ENCODE data around the gene MAP3K7CL.

Gene MAP3K7CL

DNA sequence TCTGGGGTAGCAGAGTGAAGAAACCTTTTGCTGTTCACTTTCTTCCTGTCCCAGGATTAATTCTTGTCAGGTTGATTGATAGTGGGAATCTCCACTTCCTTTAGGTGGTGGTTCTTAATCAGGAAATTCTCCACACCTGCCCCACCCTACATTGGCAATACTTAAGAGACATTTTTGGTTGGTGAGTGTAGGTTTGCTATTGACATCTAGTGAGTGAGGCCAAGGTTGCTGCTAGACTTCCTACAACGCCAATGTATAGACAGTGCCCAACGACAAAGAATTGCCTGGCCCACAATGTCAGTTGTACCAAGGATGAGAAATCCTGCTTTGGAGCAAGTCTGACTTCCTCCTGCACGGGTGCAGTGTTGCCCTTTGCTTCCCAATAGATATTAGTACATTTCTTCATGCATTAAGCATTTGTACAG is 38.5 kb downstream of the MAP3K7CL start:
- peak; percentile 79 for DNase-seq

DNA sequence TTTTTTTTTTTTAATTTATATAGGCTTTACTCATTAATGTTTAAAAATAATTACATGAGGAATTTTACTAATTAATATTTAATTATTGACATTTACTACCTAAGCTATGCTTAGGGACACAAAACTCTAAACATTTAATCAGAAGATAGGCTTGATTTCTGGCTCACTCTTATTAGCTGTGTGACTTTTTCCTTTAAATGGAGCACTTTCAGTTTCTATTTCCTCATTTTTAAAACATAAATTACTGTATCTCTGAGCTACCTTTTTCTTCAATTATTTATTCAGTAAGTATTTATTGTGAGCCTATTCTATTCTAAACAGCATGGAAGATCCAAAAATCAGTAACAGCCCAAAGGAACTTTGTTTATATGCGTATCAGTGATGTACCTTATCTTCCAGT is 40.5 kb downstream of the MAP3K7CL start:
- DNase-seq: no peak

DNA sequence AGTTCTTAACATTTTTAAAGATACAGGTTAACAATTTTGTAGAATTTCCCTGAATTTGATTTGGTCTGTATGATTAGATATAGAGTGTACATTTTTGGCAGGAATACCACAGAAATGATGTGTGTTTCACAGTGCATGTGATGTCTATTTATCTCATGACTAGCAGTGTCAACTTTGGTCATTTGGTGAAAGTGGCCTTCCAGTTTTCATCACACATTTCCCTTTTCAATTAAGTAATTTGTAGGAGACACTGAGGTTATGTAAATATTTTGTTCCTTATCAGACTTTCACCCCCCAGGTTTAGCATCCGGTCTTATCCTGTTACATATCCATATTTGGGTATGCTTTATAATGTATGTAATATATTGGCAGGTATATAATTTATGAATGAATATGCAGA is 41.8 kb downstream of the MAP3K7CL start:
- DNase-seq: no peak

DNA sequence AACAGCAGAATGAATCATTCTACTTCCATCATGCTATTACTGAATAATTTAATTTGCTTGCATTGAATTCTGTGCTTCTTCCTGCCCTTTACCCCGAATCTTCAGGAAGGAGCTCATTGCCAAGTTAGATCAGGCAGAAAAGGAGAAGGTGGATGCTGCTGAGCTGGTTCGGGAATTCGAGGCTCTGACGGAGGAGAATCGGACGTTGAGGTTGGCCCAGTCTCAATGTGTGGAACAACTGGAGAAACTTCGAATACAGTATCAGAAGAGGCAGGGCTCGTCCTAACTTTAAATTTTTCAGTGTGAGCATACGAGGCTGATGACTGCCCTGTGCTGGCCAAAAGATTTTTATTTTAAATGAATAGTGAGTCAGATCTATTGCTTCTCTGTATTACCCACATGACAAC is 44.2 kb downstream of the MAP3K7CL start:
- no peak for DNase-seq

DNA sequence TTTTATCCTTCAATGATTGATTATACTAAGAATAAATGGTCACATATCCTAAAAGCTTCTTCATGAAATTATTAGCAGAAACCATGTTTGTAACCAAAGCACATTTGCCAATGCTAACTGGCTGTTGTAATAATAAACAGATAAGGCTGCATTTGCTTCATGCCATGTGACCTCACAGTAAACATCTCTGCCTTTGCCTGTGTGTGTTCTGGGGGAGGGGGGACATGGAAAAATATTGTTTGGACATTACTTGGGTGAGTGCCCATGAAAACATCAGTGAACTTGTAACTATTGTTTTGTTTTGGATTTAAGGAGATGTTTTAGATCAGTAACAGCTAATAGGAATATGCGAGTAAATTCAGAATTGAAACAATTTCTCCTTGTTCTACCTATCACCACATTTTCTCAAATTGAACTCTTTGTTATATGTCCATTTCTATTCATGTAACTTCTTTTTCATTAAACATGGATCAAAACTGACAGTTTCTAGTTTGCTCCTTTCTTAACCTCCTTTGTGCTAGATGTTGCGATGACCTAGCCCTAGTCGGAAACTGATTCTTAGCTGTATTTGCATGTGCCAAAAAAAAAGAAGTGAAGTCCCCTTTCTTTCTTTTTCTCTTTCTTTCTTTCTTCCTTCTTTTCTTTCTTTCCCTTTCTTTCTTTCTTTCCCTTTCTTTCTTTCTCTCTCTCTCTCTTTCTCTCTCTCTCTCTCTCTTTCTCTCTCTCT is 45.1 kb downstream of the MAP3K7CL start:
- DNase-seq: no peak

DNA sequence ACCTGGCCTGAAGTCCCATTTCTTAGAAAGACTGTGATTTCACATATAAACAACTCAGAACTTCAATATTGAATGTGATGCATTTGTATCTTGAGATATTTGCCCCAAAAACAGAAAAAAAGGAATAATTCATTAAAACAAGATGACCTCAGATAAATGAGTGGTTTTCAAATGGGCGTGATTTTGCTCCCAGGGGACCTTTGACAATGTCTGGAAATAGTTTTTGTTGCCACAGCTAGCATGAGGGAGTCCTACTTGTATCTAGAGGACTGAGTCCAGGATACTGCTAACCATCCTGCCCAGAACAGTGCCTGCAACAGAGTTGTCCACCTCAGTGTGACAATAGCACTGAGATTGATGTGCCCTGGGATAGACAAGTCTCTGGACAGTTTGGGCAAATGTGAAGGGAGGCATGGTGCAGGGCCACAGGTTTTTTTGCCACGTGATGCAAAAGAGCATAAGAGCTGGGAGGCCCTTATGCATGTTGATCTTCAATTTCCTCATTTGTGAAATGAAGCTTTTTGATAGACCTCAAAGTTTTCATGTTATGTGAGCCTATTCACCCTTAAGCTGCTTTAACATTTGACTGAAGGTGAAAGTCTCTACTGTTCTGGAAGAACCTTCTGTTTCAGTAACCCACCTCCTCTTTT is 46.2 kb downstream of the MAP3K7CL start:
- DNase-seq: no peak

DNA sequence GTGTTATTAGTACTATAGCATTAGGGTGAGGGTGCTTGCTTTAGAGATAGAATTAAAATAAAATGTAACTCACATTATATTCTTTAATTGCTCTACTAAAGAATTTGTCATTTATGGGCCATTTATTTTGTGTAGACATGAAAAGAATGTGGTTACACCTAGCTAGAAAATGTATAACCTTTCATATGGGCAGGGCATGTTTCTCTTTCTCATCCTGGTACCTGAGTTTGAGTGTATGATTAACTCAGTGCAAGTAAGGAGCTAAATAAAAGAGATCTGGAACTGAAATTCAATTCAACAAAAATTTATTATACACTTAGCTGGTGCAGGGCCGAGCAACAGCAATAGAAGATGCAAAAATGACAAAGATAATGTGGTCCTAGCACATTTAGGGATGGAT is 47.4 kb downstream of the MAP3K7CL start:
- DNase-seq: no peak

DNA sequence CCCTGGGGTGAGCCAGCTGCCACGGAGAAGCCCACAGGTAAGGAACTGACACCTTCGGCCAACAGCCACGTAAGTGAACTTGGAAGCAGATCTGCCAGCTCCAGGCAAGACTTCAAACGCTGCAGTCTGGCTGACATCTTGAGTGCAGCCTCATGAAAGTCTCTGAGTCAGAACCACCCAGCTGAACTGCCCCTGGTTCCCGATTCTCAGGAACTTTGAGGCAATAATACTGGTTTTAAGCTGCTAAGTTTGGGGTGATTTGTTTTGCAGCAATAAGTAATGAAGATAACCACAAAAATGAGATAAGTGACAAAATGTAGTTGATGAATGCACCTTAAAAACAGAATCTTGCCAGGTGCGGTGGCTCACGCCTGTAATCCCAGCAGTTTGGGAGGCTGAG is 48.5 kb downstream of the MAP3K7CL start:
- DNase-seq: no peak

DNA sequence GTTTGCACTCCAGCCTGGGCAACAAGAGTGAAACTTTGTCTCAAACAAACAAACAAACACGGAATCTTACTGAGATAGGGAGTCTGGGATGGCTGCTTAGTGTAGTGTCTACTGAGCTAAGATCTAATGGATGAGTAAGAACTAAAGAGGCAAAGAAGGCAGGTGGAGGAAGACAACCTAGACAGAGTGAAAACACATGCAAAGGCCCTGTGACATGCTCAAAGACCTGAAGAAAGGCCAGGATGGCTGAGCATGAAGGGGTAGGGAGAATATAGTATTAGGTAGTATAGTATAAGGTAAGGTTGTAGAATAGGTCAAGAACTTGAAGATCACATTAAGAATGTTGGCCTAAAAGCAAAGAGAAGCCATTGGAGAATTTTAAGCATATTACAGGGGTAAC is 49.1 kb downstream of the MAP3K7CL start:
- DNase-seq: no peak

DNA sequence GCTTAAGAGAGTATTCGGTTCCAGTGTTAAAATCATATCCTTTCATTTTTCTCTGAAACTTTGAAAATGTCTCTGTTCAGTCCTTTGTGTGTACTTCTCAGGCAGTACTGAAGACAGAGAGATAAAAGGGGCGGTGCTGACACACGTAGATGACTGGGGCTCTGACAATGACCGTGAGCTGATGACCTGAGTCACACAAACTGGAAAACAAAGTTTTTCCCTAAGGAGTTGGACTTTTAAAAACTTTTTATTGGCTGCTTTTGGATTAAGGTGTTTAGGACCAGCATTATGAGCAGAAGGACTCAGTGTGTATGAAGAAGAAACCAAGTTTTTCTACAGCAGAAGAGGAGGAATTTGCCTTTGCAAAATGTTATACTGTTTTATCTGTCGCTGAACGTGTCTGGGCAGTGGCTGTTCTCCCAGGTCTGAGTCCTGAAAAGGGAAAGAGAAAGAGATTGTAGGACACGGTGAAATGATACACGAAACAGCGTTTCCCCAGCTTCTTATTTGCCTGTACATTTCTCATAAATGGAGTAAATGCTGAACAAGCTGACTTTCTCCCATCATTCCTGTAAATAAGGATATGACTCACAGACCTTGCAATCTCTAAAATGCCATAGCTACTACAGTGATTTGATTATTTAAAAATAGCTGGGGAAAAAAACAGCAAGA is 51.5 kb downstream of the MAP3K7CL start:
- DNase-seq: peak; percentile 70

DNA sequence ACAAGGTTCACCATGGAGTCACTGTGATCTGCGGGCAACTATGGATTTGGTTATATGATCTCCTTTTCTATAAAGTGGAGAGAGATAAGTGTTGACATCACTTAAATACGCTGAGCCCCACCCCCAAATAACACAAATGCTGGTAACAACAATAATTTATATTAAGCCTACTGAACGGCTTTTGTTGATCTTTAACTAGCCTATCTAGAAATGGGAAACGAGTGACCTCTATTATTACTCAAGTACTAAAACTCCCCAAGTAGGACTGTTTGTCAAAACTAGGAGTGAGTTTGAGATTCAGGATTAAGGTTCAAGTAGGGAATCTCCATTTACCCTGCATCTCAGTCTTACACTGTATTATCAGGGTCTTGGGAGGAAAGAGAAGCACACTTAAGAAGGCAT is 52.2 kb downstream of the MAP3K7CL start:
- DNase-seq: no peak

DNA sequence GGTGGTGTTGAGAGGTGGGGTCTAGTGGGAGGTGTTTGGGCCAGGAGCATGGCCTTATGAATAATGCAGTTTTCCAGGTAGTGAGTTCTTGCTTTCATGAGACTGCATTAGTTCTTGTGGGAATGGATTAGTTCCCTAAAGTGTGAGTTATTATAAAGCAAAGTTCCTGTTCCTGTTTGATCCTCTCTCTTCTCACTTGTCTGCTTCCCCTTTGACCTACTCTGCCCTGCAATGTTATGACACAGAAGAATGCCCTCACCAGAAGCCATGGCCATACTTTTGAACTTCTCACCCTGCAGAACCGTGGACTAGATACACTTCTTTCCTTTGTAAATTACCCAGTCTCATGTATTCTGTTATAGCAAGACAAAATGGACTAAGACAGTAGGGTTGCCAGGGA is 53.6 kb downstream of the MAP3K7CL start:
- no peak for DNase-seq

DNA sequence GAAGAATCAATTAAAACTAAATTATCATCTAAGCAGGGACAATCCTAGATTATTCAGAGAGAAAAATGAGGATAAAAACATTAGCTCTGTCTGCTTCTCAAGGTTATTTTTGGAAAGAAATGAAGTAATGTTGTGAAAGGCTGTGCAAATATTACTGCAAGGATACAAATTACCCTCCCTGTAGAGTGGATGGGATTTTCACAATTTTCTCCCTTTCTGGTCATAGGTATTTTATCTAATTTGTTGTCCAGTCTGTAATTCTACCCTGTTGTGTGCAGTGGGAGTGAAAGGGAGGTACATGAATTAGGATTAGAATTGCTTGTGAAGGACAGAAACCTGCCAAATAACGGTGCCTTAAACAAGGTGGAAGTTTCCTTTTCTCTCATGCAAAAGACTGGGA is 54.7 kb downstream of the MAP3K7CL start:
- no peak for DNase-seq

DNA sequence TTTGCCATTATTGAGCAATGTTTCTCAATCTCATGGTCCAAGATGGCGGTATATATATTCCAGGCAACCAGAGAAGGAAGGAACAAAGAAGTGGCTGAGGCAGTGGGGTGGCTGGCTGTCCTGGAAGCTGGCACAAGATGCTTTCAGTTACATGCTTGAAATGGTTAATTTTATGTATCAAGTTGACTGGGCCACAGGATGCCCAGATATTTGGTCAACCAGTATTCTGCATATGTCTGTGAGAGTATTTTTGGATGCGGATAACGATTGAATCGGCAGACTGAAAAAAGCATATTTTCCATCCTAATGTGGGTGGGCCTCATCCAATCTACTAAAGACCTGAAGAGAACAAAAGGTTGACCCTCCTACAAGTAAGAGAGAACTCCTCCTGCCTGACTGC is 55.2 kb downstream of the MAP3K7CL start:
- DNase-seq: no peak

DNA sequence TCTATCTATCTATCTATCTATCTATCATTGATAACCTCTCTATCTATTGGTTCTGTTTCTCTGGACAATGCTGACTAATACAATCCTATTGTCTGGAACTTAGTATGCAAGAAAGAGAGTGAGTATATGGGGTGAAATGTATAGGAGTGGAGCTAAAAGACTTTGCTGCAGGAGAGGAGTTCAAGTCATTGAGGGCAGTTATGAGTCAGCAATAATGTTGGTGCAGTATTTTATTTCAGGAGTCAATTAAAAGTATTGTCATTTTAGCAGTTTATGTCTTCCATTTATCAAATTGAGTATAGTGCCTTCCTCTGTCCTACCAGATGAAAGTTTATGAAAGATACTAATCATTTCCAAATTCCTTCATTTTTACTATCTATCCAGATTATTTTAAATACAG is 55.8 kb downstream of the MAP3K7CL start:
- no peak for DNase-seq

DNA sequence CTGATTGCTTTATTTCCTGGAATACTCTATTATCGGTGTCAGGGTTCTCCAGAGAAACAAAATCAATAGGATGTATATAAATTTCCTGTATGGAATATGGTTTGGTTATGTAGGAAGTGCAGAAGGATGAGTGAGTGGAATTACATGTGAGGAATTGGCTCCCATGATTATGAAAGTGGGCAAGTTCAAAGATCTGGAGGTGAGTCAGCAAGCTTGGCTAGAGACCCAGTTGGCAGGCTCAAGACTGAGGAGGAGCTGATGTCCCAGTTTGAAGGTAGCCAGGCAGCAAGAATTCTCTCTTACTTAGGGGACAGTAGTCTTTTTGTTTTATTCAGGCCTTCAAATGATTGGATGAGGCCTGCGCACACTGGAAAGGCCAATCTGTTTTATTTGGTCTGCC is 57.5 kb downstream of the MAP3K7CL start:
- DNase-seq: peak; percentile 85

DNA sequence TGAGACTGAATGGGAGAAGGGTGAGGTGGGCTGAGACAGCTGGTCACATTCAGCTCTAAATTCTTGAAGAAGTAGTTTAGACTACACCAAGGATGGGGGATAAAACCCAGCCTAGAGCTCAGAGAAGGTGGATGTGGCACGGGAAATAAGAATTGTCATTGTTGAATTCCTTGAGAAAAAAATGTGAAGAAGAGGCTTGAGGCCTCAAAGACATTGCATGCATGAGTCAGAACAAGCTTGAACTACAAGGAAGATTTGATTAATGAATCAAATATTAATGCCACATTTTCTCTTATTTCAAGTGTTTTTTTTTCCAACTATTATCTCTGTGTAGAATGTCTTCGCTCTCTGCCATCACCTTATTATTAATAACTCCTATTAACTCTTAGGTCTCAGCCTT is 58.9 kb downstream of the MAP3K7CL start:
- no peak for DNase-seq

DNA sequence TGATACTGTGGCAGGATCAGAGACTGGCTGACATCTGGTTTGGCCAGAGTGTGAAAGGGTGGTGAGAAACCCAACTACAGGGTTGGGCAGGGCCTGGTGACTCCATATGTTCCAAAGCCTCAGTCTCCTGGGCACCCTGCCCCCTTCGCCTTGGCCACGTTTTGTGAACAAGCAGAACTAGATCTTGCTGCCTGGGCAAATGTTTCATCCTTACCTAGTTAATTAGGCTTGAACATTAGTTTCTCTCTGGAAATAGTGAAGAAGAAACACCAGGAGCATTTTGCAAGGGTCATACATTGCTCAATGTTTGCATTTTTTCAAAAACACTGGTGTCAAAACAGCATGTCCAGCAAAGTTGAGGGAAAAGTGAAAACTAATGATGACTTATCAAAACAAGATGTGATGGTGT is 60.5 kb downstream of the MAP3K7CL start:
- DNase-seq: no peak

DNA sequence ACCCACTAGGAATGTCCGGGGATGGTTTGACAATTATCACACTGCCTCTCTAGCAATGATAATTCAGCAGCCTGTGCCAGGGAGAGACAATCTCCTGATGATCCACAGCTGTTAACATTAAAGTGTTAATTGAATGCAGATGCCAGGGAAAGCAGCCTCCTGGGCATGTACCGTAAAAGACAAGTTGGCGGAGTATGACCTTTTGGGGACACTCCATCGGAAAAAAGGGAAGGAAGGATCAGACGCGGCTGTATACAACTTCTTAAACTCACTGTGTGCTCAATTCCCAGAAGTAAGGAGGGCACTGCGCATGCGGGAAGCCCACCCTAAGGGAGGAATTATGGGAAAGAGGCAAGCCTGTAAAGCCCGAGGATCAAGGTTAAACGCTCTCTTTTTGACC is 62.6 kb downstream of the MAP3K7CL start:
- no peak for DNase-seq

DNA sequence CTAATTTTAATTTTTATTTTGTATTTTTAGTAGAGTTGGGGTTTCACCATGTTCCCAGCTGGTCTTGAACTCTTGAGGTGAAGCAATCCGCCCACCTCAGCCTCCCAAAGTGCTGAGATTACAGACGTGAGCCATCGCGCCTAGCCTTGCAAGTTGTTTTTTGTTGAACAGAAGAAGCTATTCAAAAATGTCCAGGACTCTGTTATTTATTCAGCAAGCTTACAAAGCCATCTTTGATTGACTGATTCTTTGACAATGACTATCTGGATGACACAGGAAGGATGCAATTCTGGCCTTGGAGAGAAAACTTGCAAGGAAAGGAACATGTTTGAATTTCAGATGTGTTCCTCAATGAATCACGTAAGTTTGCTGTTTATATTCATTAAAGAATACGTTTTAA is 63.5 kb downstream of the MAP3K7CL start:
- DNase-seq: no peak

DNA sequence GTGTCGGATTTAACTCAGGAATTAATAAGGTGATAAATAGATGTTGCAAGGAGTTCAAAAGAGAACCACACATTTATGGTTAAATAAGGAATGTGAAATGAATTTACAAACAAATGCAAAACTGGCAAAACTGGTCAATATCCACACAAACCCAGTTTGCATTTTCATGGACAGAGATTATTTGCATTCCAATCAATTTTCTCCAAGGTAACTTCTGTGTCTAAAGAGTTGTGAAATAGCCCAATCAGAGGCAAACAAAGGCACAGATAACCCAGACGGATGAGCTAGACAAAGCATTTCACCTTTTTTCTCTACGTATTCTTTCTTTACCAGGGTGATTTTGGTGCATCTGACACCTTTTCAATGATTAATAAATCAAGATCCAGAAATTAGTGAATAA is 63.9 kb downstream of the MAP3K7CL start:
- DNase-seq: no peak

DNA sequence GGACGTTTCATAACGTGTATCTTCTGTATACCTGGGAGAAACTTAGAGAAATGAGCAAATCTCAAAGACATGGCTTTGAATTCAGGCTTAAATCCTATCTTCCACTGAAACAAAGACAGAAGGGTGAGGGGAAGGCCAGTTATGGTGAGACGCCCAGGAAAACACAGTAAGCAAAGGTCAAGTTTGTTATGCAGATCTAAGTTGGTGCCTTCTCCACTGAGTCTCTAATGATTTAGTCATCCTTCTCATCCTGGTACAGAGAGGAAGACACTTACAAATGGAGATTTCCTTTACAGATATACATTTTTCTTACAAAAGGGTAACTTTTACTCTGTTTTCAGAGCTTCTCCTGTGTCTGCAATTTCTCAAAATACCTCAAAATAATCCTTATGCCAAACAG is 64.4 kb downstream of the MAP3K7CL start:
- DNase-seq: peak; percentile 47

DNA sequence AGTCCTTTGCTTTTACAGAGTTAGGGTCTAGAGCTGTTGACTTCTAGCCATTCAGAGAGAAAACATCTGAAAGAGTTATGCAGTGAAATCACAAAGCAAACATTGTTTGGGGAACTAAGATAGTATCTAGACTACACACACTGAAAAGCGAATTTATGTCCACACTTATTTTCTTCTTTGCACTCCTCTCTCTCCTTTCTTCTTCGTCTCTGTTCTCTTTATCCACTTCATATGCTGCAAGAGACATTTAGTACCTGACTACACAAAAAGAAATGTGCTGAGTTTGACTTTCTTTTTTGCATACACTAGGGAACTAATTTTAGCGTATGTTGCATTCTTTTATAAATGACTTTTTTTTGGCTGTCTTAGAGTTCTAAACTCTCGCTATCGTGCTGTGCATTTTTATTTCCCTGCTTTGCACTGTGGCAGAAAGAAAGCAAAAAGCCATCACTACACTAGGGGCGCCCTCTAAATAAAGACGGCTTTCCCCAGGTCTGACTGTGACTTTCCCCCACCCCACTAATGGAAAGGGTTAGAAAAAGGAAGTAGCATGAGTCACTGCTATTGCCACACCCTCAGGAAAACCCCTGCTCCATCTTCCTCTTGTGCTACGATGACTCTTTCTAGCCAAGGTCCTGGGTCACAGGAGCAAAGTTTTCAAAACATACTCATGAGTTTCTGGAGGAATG is 65.7 kb downstream of the MAP3K7CL start:
- peak; percentile 88 for DNase-seq
